SK-MEL-5 (cell line): Measurements from ENCODE around the gene PLXNA4. TPM values are rescaled to one million over a fixed set of nuclear protein-coding genes. Genes with fewer than 3 reads are reported as not detected.

Experiments used
- DNase-seq: peaks from one replicate; pipeline ENCODE4 v3.0.0-alpha.2; 2016; ENCODE audit warnings: low read depth, low spot score
- in situ Hi-C: cut with HindIII; loops from 2 replicates; pipeline ENCODE4 v1.10.0; 2016; ENCODE audit warnings: low sequenced_read_pairs, high pct_unique_total_duplicates, low pct_unique_long_range_greater_than_20kb
- polyA plus RNA-seq, 2 experiments: library from polyadenylated mRNA; depleted of rRNA; stranded (reverse); fragments of >200 nt; gene quantifications; 2 replicates each; pipeline ENCODE4 v1.2.3, GENCODE V29; 2015
- total RNA-seq: library from RNA; depleted of rRNA; stranded (reverse); fragments of >200 nt; shearing (Covaris generic); gene quantifications from 2 replicates; pipeline ENCODE4 v1.2.3, GENCODE V29; 2014; rRNA removed

The PLXNA4 gene, protein sequence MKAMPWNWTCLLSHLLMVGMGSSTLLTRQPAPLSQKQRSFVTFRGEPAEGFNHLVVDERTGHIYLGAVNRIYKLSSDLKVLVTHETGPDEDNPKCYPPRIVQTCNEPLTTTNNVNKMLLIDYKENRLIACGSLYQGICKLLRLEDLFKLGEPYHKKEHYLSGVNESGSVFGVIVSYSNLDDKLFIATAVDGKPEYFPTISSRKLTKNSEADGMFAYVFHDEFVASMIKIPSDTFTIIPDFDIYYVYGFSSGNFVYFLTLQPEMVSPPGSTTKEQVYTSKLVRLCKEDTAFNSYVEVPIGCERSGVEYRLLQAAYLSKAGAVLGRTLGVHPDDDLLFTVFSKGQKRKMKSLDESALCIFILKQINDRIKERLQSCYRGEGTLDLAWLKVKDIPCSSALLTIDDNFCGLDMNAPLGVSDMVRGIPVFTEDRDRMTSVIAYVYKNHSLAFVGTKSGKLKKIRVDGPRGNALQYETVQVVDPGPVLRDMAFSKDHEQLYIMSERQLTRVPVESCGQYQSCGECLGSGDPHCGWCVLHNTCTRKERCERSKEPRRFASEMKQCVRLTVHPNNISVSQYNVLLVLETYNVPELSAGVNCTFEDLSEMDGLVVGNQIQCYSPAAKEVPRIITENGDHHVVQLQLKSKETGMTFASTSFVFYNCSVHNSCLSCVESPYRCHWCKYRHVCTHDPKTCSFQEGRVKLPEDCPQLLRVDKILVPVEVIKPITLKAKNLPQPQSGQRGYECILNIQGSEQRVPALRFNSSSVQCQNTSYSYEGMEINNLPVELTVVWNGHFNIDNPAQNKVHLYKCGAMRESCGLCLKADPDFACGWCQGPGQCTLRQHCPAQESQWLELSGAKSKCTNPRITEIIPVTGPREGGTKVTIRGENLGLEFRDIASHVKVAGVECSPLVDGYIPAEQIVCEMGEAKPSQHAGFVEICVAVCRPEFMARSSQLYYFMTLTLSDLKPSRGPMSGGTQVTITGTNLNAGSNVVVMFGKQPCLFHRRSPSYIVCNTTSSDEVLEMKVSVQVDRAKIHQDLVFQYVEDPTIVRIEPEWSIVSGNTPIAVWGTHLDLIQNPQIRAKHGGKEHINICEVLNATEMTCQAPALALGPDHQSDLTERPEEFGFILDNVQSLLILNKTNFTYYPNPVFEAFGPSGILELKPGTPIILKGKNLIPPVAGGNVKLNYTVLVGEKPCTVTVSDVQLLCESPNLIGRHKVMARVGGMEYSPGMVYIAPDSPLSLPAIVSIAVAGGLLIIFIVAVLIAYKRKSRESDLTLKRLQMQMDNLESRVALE (N-terminal part only)
- 0.08 and 0.18 TPM in 2 replicates for total RNA-seq
- polyA plus RNA-seq (2015; cell fraction: cytosol; rRNA removed): not detected in 2 replicates
- not detected in 2 replicates for polyA plus RNA-seq (2015; cell fraction: nucleus; rRNA removed)

DNA sequence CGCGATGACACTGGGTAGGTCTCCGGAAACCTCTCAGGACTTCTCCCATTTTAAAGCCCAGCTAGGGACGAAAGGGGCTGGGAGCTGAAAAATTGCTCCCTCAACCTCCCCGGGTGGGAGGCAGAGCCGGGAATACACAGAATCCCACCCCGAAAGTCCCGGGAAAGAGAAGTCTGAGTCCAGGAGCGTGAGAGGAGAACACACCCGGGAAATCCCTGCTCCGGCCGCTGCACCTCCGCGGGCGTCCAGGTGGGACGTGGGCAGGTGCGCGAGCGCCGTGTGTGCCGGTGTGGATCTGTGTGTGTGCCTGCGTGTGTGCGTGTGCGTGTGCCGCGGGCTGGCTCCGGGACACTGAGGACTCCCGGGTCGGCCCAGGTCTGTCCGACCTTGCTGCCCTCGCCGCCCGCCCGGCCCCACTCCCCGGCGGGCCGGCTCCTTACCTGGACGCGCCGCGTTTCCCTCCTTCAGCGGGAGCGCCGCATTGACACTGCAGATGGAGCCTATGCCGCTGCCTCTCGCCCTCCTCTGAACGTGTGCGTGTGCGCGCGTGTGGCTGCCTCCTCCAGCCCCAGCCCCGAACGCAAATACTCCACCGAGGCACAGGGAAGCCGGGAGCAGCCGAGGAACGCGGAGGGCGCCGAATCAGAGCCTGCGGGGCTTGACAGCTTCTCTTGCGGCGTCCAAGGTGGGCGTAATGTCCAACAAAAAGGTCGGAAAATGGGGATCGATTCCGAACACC lies at the start of gene PLXNA4:
Gene PLXNA4, minus strand, starts transcription at position 489 of the 739 bp plus-strand sequence. CDS start 67,777 bp downstream, outside the sequence.
- in situ Hi-C loops: no loop called here
- DNase-seq: no peak

DNA sequence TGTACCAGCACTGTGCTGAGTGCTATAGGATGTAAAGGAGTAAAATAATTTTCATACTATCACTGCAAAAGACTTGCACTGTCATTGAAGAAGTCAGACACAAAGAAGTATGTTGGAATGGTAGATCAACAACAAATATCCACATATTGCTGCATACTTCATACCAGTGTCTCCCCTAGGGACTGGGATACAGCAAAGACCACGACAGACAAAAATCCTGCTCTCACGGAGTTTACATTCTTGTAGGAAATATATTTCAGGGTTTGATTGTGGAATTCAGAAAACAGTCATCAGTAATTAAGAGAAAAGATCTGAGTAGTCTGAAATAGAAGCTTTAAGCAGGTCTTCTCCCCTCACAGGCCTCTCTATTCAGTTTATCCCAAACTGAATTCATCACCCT lies 49.4 kb upstream of the PLXNA4 start:
- no peak for DNase-seq
- in situ Hi-C loops: no loop called here

DNA sequence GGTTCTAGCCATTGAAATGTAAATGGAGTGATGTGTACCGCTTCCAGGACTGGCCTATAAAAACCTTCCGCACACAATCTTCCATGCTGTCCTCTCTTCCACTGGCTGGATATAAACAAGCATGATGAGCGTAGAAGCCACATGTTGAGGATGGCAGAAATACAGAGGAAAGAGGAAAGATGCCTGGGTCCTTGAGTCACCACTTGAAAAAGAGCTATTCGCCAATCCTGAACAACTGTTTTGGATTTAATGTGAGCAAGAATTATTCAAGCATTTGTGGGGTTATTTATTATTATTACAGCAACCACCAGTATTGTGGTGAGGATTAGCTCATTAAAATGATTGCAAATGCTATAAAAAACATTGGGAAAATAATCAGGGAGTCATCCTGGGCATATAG lies 45.8 kb upstream of the PLXNA4 start:
- in situ Hi-C loops: no loop called here
- DNase-seq: no peak

DNA sequence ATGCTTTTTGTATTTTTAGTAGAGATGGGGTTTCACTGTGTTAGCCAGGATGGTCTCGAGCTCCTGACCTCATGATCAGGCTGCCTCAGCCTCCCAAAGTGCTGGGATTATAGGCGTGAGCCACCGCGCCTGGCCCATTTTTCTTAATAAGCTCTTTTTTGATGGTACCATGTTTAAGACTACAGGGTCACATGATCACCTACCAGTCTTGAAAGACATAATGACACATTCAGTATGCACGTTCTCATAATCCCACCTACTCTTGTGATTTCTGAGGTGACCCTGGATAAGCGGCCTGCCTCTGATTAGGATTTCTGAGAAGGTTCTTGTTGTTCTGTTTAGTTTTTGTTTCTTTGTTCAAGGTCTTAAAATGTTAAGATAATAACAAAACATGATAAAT lies 43.7 kb upstream of the PLXNA4 start:
- in situ Hi-C loops: no loop called here
- no peak for DNase-seq

DNA sequence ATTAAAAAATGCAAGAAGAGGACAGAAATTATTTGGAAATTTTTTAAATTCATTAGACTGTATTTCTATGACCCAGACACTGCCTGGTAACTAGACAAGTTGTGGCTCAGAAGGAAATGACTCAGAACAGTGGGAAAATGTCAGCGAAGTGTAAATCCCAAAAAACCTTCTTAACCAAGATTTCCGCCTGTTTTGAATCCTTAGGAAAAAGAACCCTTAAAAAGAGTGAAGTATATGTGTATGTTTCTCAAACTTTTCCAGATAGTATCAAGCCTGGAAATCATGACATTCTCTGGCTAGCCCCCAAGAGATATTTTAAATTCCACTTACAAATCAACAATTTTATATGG lies 42.7 kb upstream of the PLXNA4 start:
- no peak for DNase-seq
- in situ Hi-C loops: no loop called here

- in situ Hi-C loops: no loop called here
- DNase-seq: no peak
These were observed 42.1 kb upstream of the PLXNA4 start for GRCh38 chr7:132618271-132618955.

DNA sequence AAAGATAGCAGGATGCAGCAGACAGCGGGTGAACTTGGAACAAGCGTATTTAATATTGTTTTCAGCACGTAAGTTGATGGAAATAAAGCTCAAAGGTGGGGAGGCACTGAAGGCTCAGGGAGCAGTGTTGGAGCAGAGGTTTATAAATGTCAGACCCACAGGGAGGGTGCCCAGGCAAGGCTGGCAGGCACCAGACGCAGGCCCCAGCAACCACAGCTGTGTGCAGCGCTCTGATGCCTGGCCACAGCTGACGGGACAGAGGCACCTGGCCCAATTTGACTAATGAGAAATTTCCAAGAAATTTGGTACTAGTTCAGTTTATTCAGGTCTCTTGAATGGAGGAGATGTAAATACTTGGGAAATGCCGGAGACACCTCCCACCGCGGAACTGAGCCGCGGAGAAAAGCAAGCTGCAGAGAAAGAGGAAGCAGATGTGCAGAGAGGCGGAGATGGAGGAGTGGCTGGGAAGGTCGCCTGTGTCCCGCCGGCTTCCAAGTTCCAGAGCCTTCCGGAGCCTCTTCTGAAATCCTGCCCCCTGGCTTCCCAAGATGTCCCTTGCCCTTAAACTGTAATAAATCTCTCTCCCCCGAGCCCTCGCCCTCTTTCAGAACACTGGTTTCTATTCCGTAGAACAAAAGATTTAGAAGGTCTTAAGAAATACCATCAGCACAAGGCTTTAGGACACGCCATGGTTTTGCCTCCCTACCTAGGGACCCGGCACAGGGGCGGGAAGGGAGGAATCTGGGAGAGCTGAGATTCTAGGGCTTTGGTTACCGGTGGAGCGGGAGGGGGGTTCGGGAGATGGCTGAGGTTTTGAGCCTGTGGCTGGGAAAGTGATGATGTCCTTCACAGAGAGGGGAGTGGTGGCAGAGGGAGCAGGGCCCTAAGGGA lies 38.4 kb upstream of the PLXNA4 start:
- no peak for DNase-seq
- in situ Hi-C loops: no loop called here

DNA sequence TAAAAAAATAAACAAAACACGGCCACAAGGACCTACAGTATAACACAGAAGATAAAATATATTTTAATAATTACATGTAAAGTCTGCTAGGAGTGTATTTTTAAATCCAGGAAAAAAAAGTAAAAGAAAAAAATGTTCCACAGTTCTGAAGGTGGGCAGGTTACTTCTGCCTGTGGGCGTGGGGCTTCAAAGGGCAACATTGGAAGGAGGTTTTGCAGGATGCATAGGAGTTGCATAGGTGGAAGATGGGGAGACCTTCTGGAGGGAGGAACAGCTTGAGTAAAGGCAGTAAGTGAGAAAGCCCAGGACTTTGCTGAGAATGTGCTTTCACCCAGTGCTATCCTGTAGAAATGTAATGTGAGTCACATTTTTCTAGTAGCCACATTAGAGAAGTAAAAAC lies 37.5 kb upstream of the PLXNA4 start:
- DNase-seq: no peak
- in situ Hi-C loops: no loop called here

GRCh38 chr7:132610995-132611394 lies 34.7 kb upstream of the PLXNA4 start:
- DNase-seq: no peak
- in situ Hi-C loops: no loop called here

- no peak for DNase-seq
- in situ Hi-C loops: no loop called here
These were observed 33.7 kb upstream of the PLXNA4 start for GRCh38 chr7:132609906-132610520.

DNA sequence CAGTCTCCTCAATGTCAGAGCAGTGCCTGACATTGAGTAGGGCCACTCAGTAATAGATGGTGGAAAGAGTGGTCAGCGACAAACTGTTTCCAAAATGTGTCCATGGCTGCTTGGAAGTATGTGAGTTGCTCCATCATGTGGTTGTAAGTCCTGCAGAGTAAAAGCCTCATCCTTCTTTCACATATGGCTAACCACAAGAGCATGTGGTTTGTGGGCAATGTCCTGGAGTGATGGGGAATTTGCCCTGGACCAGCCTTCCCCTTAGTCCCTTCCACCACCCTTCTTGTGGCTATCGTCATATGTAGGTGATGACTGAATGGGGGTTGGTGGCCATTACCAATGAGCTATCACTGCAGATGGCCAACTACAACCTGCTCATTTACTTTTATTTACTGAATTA lies 33.0 kb upstream of the PLXNA4 start:
- DNase-seq: no peak
- in situ Hi-C loops: no loop called here

DNA sequence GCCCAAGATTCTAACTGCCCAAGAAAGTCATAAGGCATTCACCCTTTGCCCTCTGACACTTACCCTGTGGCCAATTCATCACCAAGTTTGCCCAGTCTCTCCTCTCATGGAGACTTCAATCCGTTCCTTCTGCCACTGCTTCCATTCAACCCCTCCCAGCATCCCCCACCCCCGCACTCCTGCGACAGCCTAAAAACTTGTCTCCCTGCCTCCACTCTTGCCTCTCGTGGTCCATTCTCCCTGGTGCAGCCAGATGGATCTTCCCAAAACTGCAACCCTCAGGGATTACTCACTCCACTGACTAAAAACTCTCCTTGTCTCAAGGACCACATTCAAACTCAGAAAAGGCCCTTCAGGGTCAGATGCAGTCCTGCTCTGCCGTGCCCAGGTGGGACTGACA lies 32.3 kb upstream of the PLXNA4 start:
- DNase-seq: no peak
- in situ Hi-C loops: no loop called here

DNA sequence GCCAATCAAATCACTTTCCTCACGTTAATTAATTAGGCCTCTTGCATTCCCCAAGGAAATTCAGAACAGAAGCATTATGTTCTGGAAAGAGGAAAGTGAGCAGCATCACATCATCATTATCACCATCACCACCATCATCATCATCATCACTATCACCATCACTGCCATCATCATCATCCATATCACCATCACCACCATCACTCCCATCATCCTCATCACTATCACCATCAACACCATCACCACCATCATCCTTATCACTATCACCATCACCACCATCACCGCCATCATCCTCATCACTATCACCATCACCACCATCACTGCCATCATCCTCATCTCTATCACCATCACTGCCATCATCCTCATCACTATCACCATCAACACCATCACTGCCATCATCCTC lies 31.4 kb upstream of the PLXNA4 start:
- in situ Hi-C loops: no loop called here
- no peak for DNase-seq

DNA sequence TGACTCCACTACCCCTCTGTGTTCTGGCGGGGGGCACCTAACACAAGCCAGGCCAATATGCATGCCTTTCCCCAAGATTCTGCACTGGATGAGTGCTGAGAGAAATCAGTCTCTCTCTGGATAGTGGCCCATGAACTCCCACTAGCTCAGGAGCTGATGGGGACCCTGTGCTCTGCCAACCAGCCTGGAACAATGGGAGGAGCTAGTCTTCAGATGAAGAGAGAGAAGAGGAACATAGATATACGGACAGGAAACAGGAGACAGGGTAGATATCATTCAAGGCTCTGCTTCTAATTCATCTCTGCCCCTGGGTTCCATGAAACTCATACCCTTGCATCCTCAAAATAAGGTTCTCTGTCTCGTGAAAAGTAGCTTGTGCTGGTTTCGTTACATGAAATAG lies 27.9 kb upstream of the PLXNA4 start:
- in situ Hi-C loops: no loop called here
- DNase-seq: no peak

GRCh38 chr7:132603220-132603833 lies 27.1 kb upstream of the PLXNA4 start:
- in situ Hi-C loops: no loop called here

More at GRCh38 chr7:132603220-132603833, 27.1 kb upstream of the PLXNA4 start:
- DNase-seq: no peak
